Liver (tissue), 9 donors: Measurements from ENCODE around the gene LIPC. TPM values are rescaled to one million over a fixed set of nuclear protein-coding genes. Genes with fewer than 3 reads are reported as not detected.

Source experiments
- DNase-seq: peaks from one replicate; pipeline ENCODE4 v3.0.0-alpha.2; 2017; ENCODE audit warnings: low spot score
- H3K27ac ChIP-seq, 2 donors: one replicate each; pipeline ENCODE4 v1.7.0; 2013; ENCODE audit warnings: inconsistent platforms in 2 of 2, low read length in 2 of 2, control low read depth in 1 of 2, low read depth in 1 of 2, mild to moderate bottlenecking in 1 of 2
- H3K27me3 ChIP-seq, 4 donors: one replicate each; pipeline versions ENCODE4 v1.6.1 to v1.7.0; 2013; ENCODE audit warnings: low read length in 3 of 4, inconsistent platforms in 1 of 4, mild to moderate bottlenecking in 1 of 4, moderate library complexity in 1 of 4; ENCODE audit not compliant: control insufficient read depth in 4 of 4, insufficient read depth in 4 of 4
- H3K36me3 ChIP-seq, 4 donors: one replicate each; pipeline versions ENCODE4 v1.6.1 to v1.7.0; 2013; ENCODE audit warnings: low read length in 3 of 4, mild to moderate bottlenecking in 3 of 4, low read depth in 1 of 4, moderate library complexity in 1 of 4; ENCODE audit not compliant: control insufficient read depth in 4 of 4, insufficient read depth in 3 of 4
- H3K4me1 ChIP-seq, 4 donors: one replicate each; pipeline versions ENCODE4 v1.6.1 to v1.7.0; 2013; ENCODE audit warnings: low read length in 3 of 4, mild to moderate bottlenecking in 3 of 4, moderate library complexity in 1 of 4; ENCODE audit not compliant: control insufficient read depth in 4 of 4, insufficient read depth in 4 of 4
- H3K4me3 ChIP-seq, 3 donors: one replicate each; pipeline versions ENCODE4 v1.6.1 to v1.7.0; 2013; ENCODE audit warnings: low read length in 3 of 3, control low read depth in 1 of 3, low read depth in 1 of 3, mild to moderate bottlenecking in 1 of 3
- H3K9ac ChIP-seq, 2 donors: one replicate each; pipeline ENCODE4 v1.7.0; 2013; ENCODE audit warnings: low read length in 2 of 2, mild to moderate bottlenecking in 2 of 2, moderate library complexity in 2 of 2, control low read depth in 1 of 2, low read depth in 1 of 2
- H3K9me3 ChIP-seq, 4 donors: one replicate each; pipeline versions ENCODE4 v1.6.1 to v1.7.0; 2013; ENCODE audit warnings: low read length in 3 of 4; ENCODE audit not compliant: control insufficient read depth in 4 of 4
- CTCF ChIP-seq: fragments of 150-350 bp; IDR thresholded peaks from 2 replicates; pipeline ENCODE4 v1.5.1; 2017; ENCODE audit warnings: improper control_type of control experiment, low read depth, low read length; ENCODE audit not compliant: missing input control
- EGR1 ChIP-seq, 2 donors: IDR thresholded peaks; 2 replicates each; pipeline ENCODE4 v1.6.1; 2016 to 2018; ENCODE audit warnings: antibody characterized with exemption in 2 of 2, low read depth in 2 of 2
- FOXA1 ChIP-seq: IDR thresholded peaks from 2 replicates; pipeline ENCODE4 v1.6.1; 2016; ENCODE audit warnings: antibody characterized with exemption
- FOXA2 ChIP-seq: IDR thresholded peaks from 2 replicates; pipeline ENCODE4 v1.6.1; 2016; ENCODE audit warnings: antibody characterized with exemption
- GABPA ChIP-seq, 2 donors: IDR thresholded peaks in 1 of 2; conservative IDR thresholded peaks in 1 of 2; 2 replicates each; pipeline ENCODE4 v1.6.1; 2016; ENCODE audit warnings: antibody characterized with exemption in 2 of 2, mild to moderate bottlenecking in 1 of 2, moderate library complexity in 1 of 2
- HNF4A ChIP-seq, 2 donors: conservative IDR thresholded peaks; 2 replicates each; pipeline ENCODE4 v1.6.1; 2016; ENCODE audit warnings: antibody characterized with exemption in 2 of 2, mild to moderate bottlenecking in 2 of 2
- HNF4G ChIP-seq: IDR thresholded peaks from 2 replicates; pipeline ENCODE4 v1.6.1; 2016; ENCODE audit warnings: antibody characterized with exemption
- JUND ChIP-seq, 2 donors: IDR thresholded peaks; 2 replicates each; pipeline ENCODE4 v1.6.1; 2016; ENCODE audit warnings: antibody characterized with exemption in 2 of 2
- MAX ChIP-seq: IDR thresholded peaks from 2 replicates; pipeline ENCODE4 v1.6.1; 2016; ENCODE audit warnings: antibody characterized with exemption
- NR2F2 ChIP-seq: IDR thresholded peaks from 2 replicates; pipeline ENCODE4 v1.6.1; 2016; ENCODE audit warnings: antibody characterized with exemption
- RAD21 ChIP-seq, 2 donors: IDR thresholded peaks; 2 replicates each; pipeline ENCODE4 v1.6.1; 2016; ENCODE audit warnings: antibody characterized with exemption in 2 of 2, mild to moderate bottlenecking in 2 of 2
- RXRA ChIP-seq, 2 donors: IDR thresholded peaks; 2 replicates each; pipeline ENCODE4 v1.6.1; 2017 to 2018; ENCODE audit warnings: antibody characterized with exemption in 2 of 2, mild to moderate bottlenecking in 1 of 2
- SP1 ChIP-seq: IDR thresholded peaks from 2 replicates; pipeline ENCODE4 v1.6.1; 2018; ENCODE audit warnings: antibody characterized with exemption, mild to moderate bottlenecking
- TAF1 ChIP-seq: conservative IDR thresholded peaks from 2 replicates; pipeline ENCODE4 v1.6.1; 2016; ENCODE audit warnings: antibody characterized with exemption, mild to moderate bottlenecking
- YY1 ChIP-seq: IDR thresholded peaks from 2 replicates; pipeline ENCODE4 v1.6.1; 2016; ENCODE audit warnings: antibody characterized with exemption, mild to moderate bottlenecking
- ZBTB33 ChIP-seq: IDR thresholded peaks from 2 replicates; pipeline ENCODE4 v1.6.1; 2016; ENCODE audit warnings: antibody characterized with exemption
- WGBS: extraction: QIAGEN DNeasy Blood & Tissue Kit; methylation state at CpG from one replicate; pipeline ENCODE4 v1.1.7; 2013; 5-methylcytosine and 5-hydroxymethylcytosine counted together
- polyA plus RNA-seq, 2 donors: library from polyadenylated mRNA; stranded (reverse) in 1 of 2; unstranded in 1 of 2; fragments of 200-250 nt in 1 of 2; fragments of >200 nt in 1 of 2; fragmentation: Nextera tagmentation in 1 of 2; extraction: Ambion mirVana in 1 of 2; gene quantifications; one replicate each; pipeline versions ENCODE4 v1.2.1 to v1.2.3, GENCODE V29; 2013 to 2015
- total RNA-seq, 2 donors: library from RNA; depleted of rRNA; stranded (reverse); fragments of >200 nt; gene quantifications; one replicate each; pipeline ENCODE4 v1.2.3, GENCODE V29; 2014
- TF ChIP-seq, protein P1 (sequence below): IDR thresholded peaks from 2 replicates; pipeline ENCODE4 v1.6.1; 2016; ENCODE audit warnings: antibody characterized with exemption
- TF ChIP-seq, protein P2 (sequence below): IDR thresholded peaks from 2 replicates; pipeline ENCODE4 v1.6.1; 2016; ENCODE audit warnings: antibody characterized with exemption, mild to moderate bottlenecking
- donor health status: healthy.
- donor health status: healthy.
- donor health status: healthy.
- donor health status: healthy.
- donor health status: healthy.

Gene LIPC
- total and polyA plus RNA-seq, 4 donors, result 60.1 to 268 (median 131) TPM

GRCh38 chr15:58413253-58413652 is 18.5 kb upstream of the LIPC start:
- TF ChIP-seq NR2F2 (no peak), HNF4A (conservative IDR thresholded peaks at IDR 0.05) (no peak), RAD21 (IDR thresholded peaks at IDR 0.05) (no peak), RXRA (IDR thresholded peaks at IDR 0.05) (no peak), EGR1 (IDR thresholded peaks at IDR 0.05; ENCODE audit: low read depth in 2 of 2) (no peak), JUND (IDR thresholded peaks at IDR 0.05) (no peak), GABPA (IDR thresholded peaks at IDR 0.05 in 1 of 2, conservative IDR thresholded peaks at IDR 0.05 in 1 of 2) (no peak), SP1 (no peak), FOXA1 (no peak), YY1 (no peak), CTCF (no peak), HNF4G (no peak), MAX (no peak), ZBTB33 (no peak), TAF1 (no peak), FOXA2 (no peak)
- TF ChIP-seq, protein P1, sequence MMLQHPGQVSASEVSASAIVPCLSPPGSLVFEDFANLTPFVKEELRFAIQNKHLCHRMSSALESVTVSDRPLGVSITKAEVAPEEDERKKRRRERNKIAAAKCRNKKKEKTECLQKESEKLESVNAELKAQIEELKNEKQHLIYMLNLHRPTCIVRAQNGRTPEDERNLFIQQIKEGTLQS, result no peak
- TF ChIP-seq, protein P2, sequence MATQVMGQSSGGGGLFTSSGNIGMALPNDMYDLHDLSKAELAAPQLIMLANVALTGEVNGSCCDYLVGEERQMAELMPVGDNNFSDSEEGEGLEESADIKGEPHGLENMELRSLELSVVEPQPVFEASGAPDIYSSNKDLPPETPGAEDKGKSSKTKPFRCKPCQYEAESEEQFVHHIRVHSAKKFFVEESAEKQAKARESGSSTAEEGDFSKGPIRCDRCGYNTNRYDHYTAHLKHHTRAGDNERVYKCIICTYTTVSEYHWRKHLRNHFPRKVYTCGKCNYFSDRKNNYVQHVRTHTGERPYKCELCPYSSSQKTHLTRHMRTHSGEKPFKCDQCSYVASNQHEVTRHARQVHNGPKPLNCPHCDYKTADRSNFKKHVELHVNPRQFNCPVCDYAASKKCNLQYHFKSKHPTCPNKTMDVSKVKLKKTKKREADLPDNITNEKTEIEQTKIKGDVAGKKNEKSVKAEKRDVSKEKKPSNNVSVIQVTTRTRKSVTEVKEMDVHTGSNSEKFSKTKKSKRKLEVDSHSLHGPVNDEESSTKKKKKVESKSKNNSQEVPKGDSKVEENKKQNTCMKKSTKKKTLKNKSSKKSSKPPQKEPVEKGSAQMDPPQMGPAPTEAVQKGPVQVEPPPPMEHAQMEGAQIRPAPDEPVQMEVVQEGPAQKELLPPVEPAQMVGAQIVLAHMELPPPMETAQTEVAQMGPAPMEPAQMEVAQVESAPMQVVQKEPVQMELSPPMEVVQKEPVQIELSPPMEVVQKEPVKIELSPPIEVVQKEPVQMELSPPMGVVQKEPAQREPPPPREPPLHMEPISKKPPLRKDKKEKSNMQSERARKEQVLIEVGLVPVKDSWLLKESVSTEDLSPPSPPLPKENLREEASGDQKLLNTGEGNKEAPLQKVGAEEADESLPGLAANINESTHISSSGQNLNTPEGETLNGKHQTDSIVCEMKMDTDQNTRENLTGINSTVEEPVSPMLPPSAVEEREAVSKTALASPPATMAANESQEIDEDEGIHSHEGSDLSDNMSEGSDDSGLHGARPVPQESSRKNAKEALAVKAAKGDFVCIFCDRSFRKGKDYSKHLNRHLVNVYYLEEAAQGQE, result no peak
- H3K9ac ChIP-seq, result no peak overlapping the region
- no peak overlapping the region for H3K4me3 ChIP-seq
- no peak overlapping the region for H3K27ac ChIP-seq
- no peaks in the 10 kb centered on the region for H3K9me3 ChIP-seq
- DNase-seq, result no peak
- peaks cover 0 to 4% (median 0%) of the 10 kb centered on the region in 4 donors for H3K4me1 ChIP-seq
- H3K36me3 ChIP-seq, result no peaks in the 10 kb centered on the region
- 96% methylated on average over 3 of the region's 3 CpGs for WGBS
- no peaks in the 10 kb centered on the region for H3K27me3 ChIP-seq
